HG02852 (cell line): Measurements from ENCODE around the gene RASGEF1B.

Source experiments
- ATAC-seq: cut with Tn5 transposase; IDR thresholded peaks from one replicate; pipeline ENCODE4 v1.9.1; 2021; ENCODE audit warnings: mild to moderate bottlenecking, moderate library complexity; ENCODE audit not compliant: unreplicated experiment

Gene RASGEF1B

GRCh38 chr4:81471588-81472280, at the start of gene RASGEF1B:
RASGEF1B (minus strand) TSS chr4:81471907; CDS start chr4:81459508, 12,399 bp downstream.
- ATAC-seq, result peak; percentile 95

GRCh38 chr4:81519856-81520255, 48.1 kb upstream of the RASGEF1B start:
- no peak for ATAC-seq

- no peak for ATAC-seq
Measured at GRCh38 chr4:81519427-81519773, 47.7 kb upstream of the RASGEF1B start.

- no peak for ATAC-seq
Measured at GRCh38 chr4:81518762-81519426, 47.2 kb upstream of the RASGEF1B start.

GRCh38 chr4:81516241-81516640, 44.5 kb upstream of the RASGEF1B start:
- no peak for ATAC-seq

- ATAC-seq, result no peak
Measured at GRCh38 chr4:81512757-81513501, 41.2 kb upstream of the RASGEF1B start.

GRCh38 chr4:81512001-81512756, 40.5 kb upstream of the RASGEF1B start:
- ATAC-seq, result no peak

GRCh38 chr4:81510643-81511178, 39.0 kb upstream of the RASGEF1B start:
- ATAC-seq, result no peak

GRCh38 chr4:81509822-81510221, 38.1 kb upstream of the RASGEF1B start:
- no peak for ATAC-seq

GRCh38 chr4:81509191-81509590, 37.5 kb upstream of the RASGEF1B start:
- no peak for ATAC-seq

GRCh38 chr4:81508411-81509185, 36.9 kb upstream of the RASGEF1B start:
- no peak for ATAC-seq

- no peak for ATAC-seq
Measured at GRCh38 chr4:81507530-81507929, 35.8 kb upstream of the RASGEF1B start.

GRCh38 chr4:81506731-81507130, 35.0 kb upstream of the RASGEF1B start:
- peak; percentile 75 for ATAC-seq

GRCh38 chr4:81505726-81506125, 34.0 kb upstream of the RASGEF1B start:
- no peak for ATAC-seq

GRCh38 chr4:81505004-81505598, 33.4 kb upstream of the RASGEF1B start:
- ATAC-seq, result peak; percentile 63

GRCh38 chr4:81504112-81505003, 32.7 kb upstream of the RASGEF1B start:
- no peak for ATAC-seq

- ATAC-seq, result no peak
Measured at GRCh38 chr4:81503586-81503985, 31.9 kb upstream of the RASGEF1B start.

GRCh38 chr4:81502564-81502963, 30.9 kb upstream of the RASGEF1B start:
- ATAC-seq, result no peak

- no peak for ATAC-seq
Measured at GRCh38 chr4:81499840-81500239, 28.1 kb upstream of the RASGEF1B start.
